Inflammatory macrophage (primary cell): ENCODE data around the gene IL1RAPL2.
"Not testable (repeated sequence)": the region's sequence is repeated elsewhere in the genome, so short reads cannot be mapped to it uniquely, and the experiment has no call there.

ENCODE experiments used
- DNase-seq, 2 donors: peaks; one replicate each; pipeline ENCODE4 v3.0.0-alpha.2; 2020 to 2022

IL1RAPL2 gene

GRCh38 chrX:105038672-105039328 is 472.8 kb downstream of the IL1RAPL2 start:
- no peak for DNase-seq

GRCh38 chrX:105050921-105051320 is 484.9 kb downstream of the IL1RAPL2 start:
- DNase-seq = no peak

GRCh38 chrX:105051364-105051763 is 485.4 kb downstream of the IL1RAPL2 start:
- DNase-seq = no peak

- no peak for DNase-seq
Observed at GRCh38 chrX:105052926-105053325, 486.9 kb downstream of the IL1RAPL2 start.

GRCh38 chrX:105063743-105064142 is 497.7 kb downstream of the IL1RAPL2 start:
- no peak for DNase-seq

- no peak for DNase-seq
Observed at GRCh38 chrX:105098201-105098600, 532.2 kb downstream of the IL1RAPL2 start.

- no peak for DNase-seq
Observed at GRCh38 chrX:105098812-105099211, 532.8 kb downstream of the IL1RAPL2 start.

- no peak for DNase-seq
Observed at GRCh38 chrX:105101378-105101777, 535.4 kb downstream of the IL1RAPL2 start.

- DNase-seq = no peak
Observed at GRCh38 chrX:105109936-105110335, 543.9 kb downstream of the IL1RAPL2 start.

- no peak for DNase-seq
Observed at GRCh38 chrX:105114554-105115130, 548.6 kb downstream of the IL1RAPL2 start.

GRCh38 chrX:105115596-105116320 is 549.8 kb downstream of the IL1RAPL2 start:
- DNase-seq = not testable (repeated sequence)

GRCh38 chrX:105116486-105116885 is 550.5 kb downstream of the IL1RAPL2 start:
- no peak for DNase-seq

- DNase-seq = no peak
Observed at GRCh38 chrX:105117621-105118020, 551.6 kb downstream of the IL1RAPL2 start.

- DNase-seq = no peak
Observed at GRCh38 chrX:105120463-105120862, 554.5 kb downstream of the IL1RAPL2 start.

GRCh38 chrX:105121186-105121585 is 555.2 kb downstream of the IL1RAPL2 start:
- DNase-seq = no peak

GRCh38 chrX:105126201-105126600 is 560.2 kb downstream of the IL1RAPL2 start:
- DNase-seq = no peak

GRCh38 chrX:105134273-105134672 is 568.3 kb downstream of the IL1RAPL2 start:
- DNase-seq = no peak

- DNase-seq = no peak
Observed at GRCh38 chrX:105136786-105137185, 570.8 kb downstream of the IL1RAPL2 start.

- no peak for DNase-seq
Observed at GRCh38 chrX:105150036-105150435, 584.0 kb downstream of the IL1RAPL2 start.

GRCh38 chrX:105150557-105150956 is 584.6 kb downstream of the IL1RAPL2 start:
- DNase-seq = no peak

GRCh38 chrX:105167233-105167632 is 601.2 kb downstream of the IL1RAPL2 start:
- DNase-seq = no peak

- DNase-seq = no peak
Observed at GRCh38 chrX:105168577-105168976, 602.6 kb downstream of the IL1RAPL2 start.

GRCh38 chrX:105173071-105173470 is 607.1 kb downstream of the IL1RAPL2 start:
- DNase-seq = no peak

GRCh38 chrX:105179644-105180043 is 613.6 kb downstream of the IL1RAPL2 start:
- DNase-seq = no peak
